Tibial artery (tissue), 4 donors: ENCODE measurements around the gene OCA2.

Experiments
- DNase-seq, 2 donors: peaks; one replicate each; pipeline ENCODE4 v3.0.0-alpha.2; 2019
- H3K27ac ChIP-seq, 2 donors: fragments of 200-600 bp; sonication (generic) in 1 of 2; 1 replicate in 1 of 2; 2 replicates in 1 of 2; pipeline ENCODE4 v1.5.1; 2018 to 2019; ENCODE audit warnings: mild to moderate bottlenecking in 1 of 2
- H3K27me3 ChIP-seq, 2 donors: fragments of 200-600 bp; sonication (generic) in 1 of 2; one replicate each; pipeline versions ENCODE4 v1.5.1 to v1.6.0; 2016 to 2019
- H3K36me3 ChIP-seq, 3 donors: fragments of 200-600 bp; sonication (generic) in 2 of 3; one replicate each; pipeline ENCODE4 v1.5.1; 2016 to 2019; ENCODE audit warnings: mild to moderate bottlenecking in 2 of 3
- H3K4me1 ChIP-seq, 4 donors: fragments of 200-600 bp; sonication (generic) in 2 of 4; 1 replicate in 3 of 4; 2 replicates in 1 of 4; pipeline ENCODE4 v1.5.1; 2016 to 2019
- H3K4me3 ChIP-seq, 2 donors: fragments of 200-600 bp; sonication (generic) in 1 of 2; 1 replicate in 1 of 2; 2 replicates in 1 of 2; pipeline ENCODE4 v1.5.1; 2018 to 2019; ENCODE audit warnings: mild to moderate bottlenecking in 2 of 2
- H3K9me3 ChIP-seq, 3 donors: fragments of 200-600 bp; sonication (generic) in 1 of 3; one replicate each; pipeline ENCODE4 v1.5.1; 2016 to 2019
- CTCF ChIP-seq, 2 experiments: fragments of 200-600 bp in 1 of 2; fragments of 450-650 bp in 1 of 2; IDR thresholded peaks; one replicate each; pipeline ENCODE4 v1.5.1; 2017 to 2019; ENCODE audit warnings: antibody characterized with exemption in 2 of 2, mild to moderate bottlenecking in 1 of 2, moderate library complexity in 1 of 2
- intact Hi-C: fragments of 100-400 bp; cut with DNase I; formaldehyde crosslinking; loops from one replicate; pipeline ENCODE4 v1.15.0; 2023; ENCODE audit warnings: low total_unique reads

OCA2 gene

GRCh38 chr15:27743638-27744037 is 355.5 kb downstream of the OCA2 start:
- Histone ChIP-seq H3K9me3 (no peaks in the 10 kb centered on the region), H3K36me3 (no peaks in the 10 kb centered on the region), H3K27ac (no peak overlapping the region), H3K27me3 (no peaks in the 10 kb centered on the region), H3K4me3 (no peak overlapping the region), H3K4me1 (no peaks in the 10 kb centered on the region)
- intact Hi-C loops, result no loop called here
- no peak for TF ChIP-seq CTCF (IDR thresholded peaks at IDR 0.05)
- DNase-seq, result no peak

- no peak for TF ChIP-seq CTCF (IDR thresholded peaks at IDR 0.05)
- intact Hi-C loops, result no loop called here
- Histone ChIP-seq H3K9me3 (no peaks in the 10 kb centered on the region), H3K4me3 (no peak overlapping the region), H3K4me1 (no peaks in the 10 kb centered on the region), H3K36me3 (no peaks in the 10 kb centered on the region), H3K27me3 (no peaks in the 10 kb centered on the region), H3K27ac (no peak overlapping the region)
- DNase-seq, result no peak
These were observed 356.2 kb downstream of the OCA2 start for GRCh38 chr15:27742751-27743477.

- no peak overlapping the region for H3K27ac ChIP-seq
- peaks cover 0 to 11% (median 0%) of the 10 kb centered on the region in 3 donors for H3K9me3 ChIP-seq
- no peaks in the 10 kb centered on the region for H3K27me3 ChIP-seq
- H3K4me3 ChIP-seq, result no peak overlapping the region
- intact Hi-C loops, result no loop called here
- no peak for TF ChIP-seq CTCF (IDR thresholded peaks at IDR 0.05)
- no peaks in the 10 kb centered on the region for H3K4me1 ChIP-seq
- no peak for DNase-seq
- H3K36me3 ChIP-seq, result no peaks in the 10 kb centered on the region
These were observed 357.8 kb downstream of the OCA2 start for GRCh38 chr15:27741226-27741860.

GRCh38 chr15:27734785-27735495 is 364.2 kb downstream of the OCA2 start:
- intact Hi-C loops, result no loop called here
- Histone ChIP-seq H3K4me1 (no peaks in the 10 kb centered on the region), H3K27ac (no peak overlapping the region), H3K4me3 (no peak overlapping the region), H3K36me3 (no peaks in the 10 kb centered on the region), H3K9me3 (peaks cover 0 to 27% (median 9%) of the 10 kb centered on the region in 3 donors), H3K27me3 (no peaks in the 10 kb centered on the region)
- no peak for DNase-seq
- no peak for TF ChIP-seq CTCF (IDR thresholded peaks at IDR 0.05)

- Histone ChIP-seq H3K9me3 (peaks cover 0 to 18% (median 9%) of the 10 kb centered on the region in 3 donors), H3K4me3 (no peak overlapping the region), H3K36me3 (no peaks in the 10 kb centered on the region), H3K4me1 (no peaks in the 10 kb centered on the region), H3K27me3 (no peaks in the 10 kb centered on the region), H3K27ac (no peak overlapping the region)
- intact Hi-C loops, result no loop called here
- no peak for DNase-seq
- no peak for TF ChIP-seq CTCF (IDR thresholded peaks at IDR 0.05)
These were observed 367.3 kb downstream of the OCA2 start for GRCh38 chr15:27731776-27732175.
